ENCODE results near the gene EIF4H.
"Not testable (repeated sequence)": the region's sequence is repeated elsewhere in the genome, so short reads cannot be mapped to it uniquely, and the experiment has no call there.

EIF4H gene

DNA sequence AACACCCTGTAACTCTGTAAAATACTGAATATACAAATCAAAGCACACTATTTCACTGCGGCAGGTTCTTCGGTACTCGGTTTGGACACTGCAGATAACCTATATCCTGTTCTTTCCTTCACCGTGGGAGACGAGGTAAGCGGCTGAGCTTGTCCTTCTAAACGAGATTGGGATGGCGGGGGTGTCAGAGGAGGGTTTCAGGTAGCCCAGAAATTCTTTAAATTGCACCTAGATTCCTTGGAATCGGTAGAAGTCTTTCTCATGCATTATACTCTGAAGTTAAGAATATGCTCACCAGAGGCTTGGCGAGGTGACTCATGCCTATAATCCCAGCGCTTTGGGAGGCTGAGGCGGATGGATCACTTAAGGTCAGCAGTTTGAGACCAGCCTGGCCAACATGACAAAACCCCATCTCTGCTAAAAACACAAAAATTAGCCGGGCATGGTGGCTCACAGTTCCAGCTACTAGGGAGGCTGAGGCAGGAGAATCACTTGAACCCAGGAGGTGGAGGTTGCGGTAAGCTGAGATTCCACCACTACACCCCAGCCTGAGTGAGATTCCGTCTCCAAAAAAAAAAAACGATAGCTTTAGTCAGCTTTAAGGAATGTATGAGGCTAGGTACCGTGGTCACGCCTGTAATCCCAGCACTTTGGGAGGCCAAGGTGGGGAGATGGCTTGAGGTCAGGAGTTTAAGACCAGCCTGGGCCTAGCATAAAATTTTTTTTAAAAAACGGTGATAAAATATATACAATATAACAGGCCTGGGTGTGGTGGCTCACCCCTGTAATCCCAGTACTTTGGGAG, 25.6 kb downstream of the EIF4H start:
- DNase-seq (ENCODE audit: low spot score) = no peak

DNA sequence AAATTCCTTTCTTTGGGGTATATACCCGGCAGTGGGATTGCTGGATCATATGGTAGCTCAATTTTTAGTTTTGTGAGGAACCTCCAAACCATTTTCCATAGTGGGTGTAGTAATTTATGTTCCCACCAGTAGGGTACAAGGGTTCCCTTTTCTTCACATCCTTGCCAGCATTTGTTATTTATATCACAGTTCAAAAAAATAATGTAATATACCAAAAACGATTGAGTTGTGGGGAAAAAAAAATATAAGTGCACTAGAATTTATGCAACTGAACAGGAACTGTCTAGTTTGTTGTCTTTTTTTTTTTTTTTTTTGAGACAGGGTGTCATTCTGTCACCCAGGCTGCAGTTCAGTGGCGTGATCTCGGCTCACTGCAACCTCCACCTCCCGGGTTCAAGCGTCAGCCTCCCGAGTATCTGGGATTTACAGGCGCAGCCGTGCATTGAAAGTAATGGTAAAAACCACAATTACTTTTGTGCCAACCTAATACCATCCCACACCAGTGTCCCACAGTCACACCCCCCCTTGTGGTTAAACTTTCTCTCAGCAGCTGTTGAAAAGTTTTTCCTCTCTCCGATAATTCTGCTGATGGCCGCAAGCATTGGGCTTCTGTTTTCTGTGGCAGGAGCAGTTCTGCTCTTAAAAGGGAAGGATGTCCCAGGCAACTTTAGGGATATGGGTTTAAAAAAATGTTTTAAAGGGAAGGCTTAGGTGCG, 28.8 kb downstream of the EIF4H start:
- DNase-seq (ENCODE audit: low spot score) = peak; percentile 63

DNA sequence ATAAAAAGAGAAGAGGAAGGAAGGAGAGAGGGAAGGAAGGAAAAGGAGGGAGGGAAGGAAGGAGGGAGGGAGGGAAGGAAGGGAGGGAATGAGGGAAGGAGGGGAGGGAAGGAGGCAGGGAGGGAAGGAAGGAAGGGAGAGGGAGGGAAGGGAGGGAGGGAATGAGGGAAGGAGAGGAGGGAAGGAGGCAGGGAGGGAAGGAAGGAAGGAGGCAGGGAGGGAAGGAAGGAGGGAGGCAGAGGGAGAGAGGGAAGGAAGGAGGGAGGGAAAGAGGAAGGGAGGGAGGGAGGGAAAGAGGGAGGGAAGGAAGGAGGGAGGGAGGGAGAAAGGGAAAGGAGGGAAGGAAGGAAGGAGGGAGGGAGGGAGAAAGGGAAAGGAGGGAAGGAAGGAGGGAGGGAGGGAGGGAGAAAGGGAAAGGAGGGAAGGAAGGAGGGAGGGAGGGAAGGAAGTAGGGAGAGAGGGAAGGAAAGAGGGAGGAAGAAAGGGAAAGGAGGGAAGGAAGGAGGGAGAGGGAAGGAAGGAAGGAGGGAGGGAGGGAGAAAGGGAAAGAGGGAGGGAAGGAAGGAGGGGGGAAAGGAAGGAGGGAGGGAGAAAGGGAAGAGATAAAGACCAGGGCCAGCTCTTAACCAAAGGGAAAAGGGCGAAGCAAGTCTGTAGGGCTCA, 29.9 kb downstream of the EIF4H start:
- DNase-seq (ENCODE audit: low spot score) = no peak

DNA sequence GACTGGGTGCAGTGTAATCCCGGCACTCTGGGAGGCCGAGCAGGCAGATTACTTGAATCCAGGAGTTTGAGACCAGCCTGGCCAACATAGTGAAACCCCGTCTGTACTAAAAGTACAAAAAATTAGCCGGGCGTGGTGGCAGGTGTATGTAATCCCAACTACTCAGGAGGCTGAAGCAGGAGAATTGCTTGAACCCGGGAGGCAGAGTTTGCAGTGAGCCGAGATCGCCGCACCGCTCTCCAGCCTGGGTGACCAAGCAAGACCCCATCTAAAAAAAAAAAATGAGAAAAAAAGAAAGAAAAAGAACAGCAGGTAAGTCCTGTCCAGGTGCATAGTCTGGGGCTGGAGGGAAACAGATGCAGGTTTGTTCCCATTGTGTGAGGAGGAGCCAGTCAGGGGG, 31.9 kb downstream of the EIF4H start:
- not testable (repeated sequence) for DNase-seq (ENCODE audit: low spot score)

DNA sequence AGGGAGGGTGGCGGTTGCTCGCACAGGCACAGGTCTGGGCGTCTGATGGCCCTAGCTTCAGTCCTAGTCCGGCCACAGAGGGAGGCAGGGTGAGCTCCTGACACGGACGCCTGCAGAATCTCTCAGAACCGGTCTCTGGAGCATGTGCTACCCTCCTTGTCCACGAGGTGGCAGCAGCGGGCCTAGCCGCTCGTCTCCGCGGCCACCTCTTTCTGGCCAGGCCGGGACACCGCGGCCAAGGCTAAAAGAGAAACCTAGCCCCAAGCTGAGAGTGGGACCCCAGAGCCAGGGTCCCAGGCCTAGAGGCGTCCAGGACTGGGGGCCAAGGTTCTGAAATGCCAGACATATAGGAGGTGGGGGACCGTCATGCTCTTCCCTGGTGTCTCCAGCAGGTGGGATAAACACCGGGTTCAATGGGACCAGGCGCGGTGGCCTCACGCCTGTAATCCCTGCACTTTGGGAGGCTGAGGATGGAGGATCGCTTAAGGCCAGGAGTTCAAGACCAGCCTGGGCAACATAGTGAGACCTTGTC, 32.5 kb downstream of the EIF4H start:
- peak; percentile 75 for DNase-seq (ENCODE audit: low spot score)

DNA sequence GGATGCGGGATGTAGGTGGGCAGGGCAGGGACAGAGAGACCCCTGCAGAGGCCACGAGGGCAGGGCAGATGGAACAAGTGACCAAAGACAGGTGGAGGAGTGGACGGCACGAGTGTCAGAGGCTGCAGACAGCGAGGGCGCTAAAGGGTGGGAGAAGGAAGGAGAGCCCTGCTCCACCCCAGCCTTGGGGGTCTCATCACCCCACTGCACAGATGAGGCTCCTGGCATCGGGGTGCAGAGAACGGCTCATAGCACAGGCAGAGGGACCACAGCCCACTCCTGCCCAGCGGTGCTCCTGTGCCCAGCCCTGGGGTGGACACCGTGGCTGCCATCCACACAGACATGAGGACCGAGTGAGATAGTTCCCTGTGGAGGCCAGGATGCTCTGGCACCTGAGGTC, 33.4 kb downstream of the EIF4H start:
- DNase-seq (ENCODE audit: low spot score) = no peak

DNA sequence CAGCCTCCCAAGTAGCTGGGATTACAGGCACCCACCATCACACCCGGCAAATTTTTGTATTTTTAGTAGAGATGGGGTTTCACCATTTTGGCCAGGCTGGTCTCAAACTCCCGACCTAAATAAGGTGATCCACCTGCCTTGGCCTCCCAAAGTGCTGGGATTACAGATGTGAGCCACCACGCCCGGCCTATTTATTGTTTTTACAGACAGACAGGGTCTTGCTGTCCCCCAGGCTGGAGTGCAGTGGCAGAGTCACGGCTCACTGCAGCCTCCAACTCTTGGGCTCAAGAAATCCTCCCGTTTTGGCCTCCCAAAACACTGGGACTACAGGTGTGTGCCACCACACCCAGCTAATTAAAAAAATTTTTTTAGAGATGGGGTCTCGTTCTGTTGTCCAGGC, 34.1 kb downstream of the EIF4H start:
- not testable (repeated sequence) for DNase-seq (ENCODE audit: low spot score)

DNA sequence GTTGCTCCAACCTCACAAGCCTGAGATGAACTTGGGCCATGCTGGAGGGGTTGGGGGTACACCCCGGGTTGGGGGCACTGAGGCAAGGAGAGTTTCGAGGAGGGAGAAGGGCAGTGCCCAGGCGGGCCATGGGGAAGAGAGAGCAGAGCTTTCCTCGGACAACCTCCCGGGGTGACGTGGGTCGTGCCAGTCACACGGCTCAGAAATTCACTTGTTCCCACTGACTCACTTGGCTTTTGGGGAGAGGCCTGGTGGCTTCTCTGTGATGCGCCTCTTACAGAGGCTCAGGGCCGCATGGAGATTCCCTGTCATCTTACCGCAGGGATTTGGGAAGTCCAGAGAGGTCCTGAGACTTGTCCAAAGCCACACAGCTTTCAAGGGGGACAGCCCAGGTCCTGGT, 38.5 kb downstream of the EIF4H start:
- no peak for DNase-seq (ENCODE audit: low spot score)

DNA sequence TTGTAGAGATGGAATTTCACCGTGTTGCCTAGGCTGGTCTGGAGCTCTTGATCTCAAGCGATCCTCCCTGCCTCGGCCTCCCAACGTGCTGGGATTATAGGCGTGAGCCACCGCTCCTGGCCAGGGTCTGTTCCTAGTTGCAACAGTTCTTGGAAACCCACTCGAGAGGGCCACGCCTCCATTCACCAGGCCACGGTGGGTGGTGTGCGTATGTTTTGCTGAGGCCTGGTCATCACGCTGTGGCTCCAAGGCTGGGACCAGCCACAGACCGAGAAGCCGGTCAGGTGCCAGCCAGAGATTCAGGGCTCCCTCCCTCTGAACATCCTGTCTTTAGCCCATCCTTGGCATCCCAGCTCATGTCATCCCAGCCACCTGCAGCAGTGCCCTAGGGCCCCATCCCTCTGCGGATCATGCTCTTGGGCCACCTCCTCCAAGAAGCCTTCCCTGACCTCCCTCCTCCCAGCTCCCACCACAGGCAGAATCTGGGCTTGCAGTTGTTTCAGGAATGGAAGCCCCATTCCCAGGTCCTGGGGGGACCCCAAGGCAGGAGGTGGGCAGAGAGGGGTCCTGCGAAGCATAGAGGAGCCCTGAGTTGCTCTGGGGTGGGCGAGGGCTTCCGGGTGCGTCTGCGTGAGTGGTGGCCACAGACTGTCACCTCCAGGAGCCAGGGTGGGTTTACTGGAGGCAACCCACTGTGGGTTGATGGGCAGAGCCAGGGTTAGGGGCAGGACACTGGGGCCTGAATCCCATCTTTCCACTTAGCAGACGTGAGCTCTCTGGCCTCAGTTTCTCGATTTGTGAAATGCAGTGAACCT, 40.9 kb downstream of the EIF4H start:
- no peak for DNase-seq (ENCODE audit: low spot score)

DNA sequence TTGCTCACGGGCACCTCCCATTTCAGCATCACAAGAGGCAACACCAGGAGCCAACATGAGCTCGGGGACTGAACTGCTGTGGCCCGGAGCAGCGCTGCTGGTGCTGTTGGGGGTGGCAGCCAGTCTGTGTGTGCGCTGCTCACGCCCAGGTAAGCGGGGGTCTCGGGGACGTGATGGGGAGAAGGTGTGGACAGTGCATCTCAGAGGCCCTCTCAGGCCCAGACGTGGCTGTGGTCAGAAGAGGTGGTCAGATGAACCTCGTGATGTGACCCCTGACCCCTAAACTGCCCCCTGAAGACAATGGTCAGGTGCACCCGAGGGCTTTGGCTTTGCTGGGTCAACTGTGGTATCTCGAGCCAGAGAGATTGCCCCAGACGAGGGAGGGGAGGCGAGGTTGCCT, 41.8 kb downstream of the EIF4H start:
- DNase-seq (ENCODE audit: low spot score) = no peak

DNA sequence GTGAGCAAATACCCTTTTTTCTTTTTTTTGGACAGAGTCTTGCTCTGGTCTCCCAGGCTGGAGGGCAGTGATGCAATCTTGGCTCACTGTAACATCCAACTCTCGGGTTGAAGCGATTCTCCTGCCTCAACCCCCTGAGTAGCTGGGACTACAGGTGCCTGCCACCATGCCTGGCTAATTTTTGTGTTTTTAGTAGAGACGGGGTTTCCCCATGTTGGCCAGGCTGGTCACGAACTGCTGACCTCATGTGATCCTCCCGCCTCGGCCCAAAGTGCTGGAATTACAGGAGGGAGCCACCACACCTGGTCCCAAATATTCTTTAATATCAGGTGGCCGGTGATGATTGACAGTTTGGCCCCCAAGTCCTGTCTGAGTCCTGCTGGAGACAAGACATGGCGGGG, 42.2 kb downstream of the EIF4H start:
- no peak for DNase-seq (ENCODE audit: low spot score)

DNA sequence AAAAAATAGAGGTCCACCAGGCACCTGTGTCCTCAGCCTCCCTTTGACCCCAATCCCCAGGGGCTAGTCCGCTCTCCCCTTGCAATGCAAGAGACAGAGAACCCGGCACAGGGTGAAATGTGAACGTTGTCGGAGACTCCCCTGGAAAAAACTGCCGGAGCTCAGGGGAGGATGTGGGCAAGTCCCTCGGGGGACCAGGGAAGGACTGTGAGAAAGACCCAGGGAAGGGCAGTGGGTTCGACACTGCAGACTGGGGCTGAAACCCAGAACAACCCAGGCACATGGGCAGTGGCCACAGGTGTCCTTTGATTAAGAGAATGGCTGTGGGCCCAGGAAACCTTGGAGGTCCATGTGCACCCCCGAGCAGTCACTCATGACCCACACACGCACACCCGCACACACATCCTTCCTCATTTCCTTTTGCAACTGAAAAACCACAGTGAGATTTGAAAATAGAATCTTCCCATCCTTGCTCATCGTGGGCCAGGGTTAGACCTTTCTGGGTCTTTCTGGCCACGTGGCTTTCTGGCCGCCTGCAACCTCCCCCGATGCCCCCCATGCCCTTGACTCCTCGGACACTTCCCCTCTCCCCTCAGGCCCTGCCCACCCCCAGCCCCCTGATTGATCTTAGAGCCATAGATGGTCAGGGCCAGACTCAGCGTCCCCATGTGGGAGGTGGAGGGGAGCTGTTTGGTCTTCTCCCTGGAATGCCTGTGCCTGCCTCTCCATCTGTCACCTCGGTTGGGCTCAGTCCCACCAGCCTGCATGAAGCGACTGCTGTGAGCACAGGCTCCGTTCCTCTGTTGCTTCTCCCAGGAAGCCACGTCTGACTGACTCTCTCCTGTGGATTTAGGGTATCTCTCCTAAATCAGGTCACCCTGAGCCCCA, 43.5 kb downstream of the EIF4H start:
- DNase-seq (ENCODE audit: low spot score) = peak; percentile 75

DNA sequence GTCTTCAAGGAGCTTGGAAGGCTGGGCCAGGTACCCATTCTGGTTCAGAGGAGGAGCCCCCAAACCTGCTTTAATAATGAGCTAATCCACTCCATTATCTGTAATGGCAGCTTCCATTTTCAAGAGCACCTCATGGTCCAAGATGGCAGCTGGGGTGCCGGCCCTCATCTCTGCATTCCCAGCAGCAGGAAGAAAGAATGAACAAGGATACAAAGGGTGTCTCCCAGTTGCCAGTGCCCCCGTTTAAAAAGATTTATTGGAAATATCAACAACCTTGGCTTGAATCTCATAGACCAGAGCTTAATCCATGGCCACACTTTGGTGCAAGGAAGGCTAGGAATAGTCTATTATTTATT, 44.2 kb downstream of the EIF4H start:
- no peak for DNase-seq (ENCODE audit: low spot score)

DNA sequence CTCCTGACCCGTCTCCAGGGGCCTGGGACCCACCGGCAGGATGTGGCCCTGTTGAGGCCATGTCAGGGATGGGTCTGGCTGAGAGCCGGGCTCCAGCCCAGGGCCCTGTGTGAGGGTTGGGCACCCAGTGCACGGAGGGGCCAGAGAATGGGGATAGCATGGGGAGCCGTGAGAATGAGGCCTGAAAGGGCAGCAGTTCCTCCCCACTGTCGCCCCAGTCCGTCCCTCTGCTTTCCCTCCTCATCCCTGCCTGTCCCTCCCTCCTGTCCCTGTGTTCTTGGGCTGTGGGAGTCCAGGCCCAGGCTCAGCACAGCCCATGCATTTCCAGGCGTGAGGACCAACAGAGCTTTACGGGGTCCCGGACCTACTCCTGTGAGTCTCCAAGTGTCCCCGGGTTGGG, 45.3 kb downstream of the EIF4H start:
- DNase-seq (ENCODE audit: low spot score) = no peak

DNA sequence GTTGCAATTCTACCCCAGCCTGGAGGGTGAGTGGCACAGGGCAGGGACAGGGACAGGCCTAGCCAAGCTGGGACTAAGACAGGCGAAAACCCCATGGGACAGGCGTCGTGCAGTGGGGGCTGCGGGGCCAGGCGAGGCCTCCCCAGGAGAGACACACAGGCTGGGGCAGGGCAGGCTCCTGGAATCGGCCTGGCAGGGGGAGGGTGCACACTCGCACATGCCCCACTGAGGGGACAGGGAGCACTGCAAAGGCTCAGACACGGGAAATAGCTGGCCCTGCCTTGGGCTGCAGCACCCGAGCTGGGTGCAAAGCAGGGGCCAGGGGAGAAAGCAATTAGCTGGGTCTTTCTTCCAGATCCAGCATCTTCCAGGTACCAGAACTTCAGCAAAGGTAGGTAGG, 46.1 kb downstream of the EIF4H start:
- no peak for DNase-seq (ENCODE audit: low spot score)

DNA sequence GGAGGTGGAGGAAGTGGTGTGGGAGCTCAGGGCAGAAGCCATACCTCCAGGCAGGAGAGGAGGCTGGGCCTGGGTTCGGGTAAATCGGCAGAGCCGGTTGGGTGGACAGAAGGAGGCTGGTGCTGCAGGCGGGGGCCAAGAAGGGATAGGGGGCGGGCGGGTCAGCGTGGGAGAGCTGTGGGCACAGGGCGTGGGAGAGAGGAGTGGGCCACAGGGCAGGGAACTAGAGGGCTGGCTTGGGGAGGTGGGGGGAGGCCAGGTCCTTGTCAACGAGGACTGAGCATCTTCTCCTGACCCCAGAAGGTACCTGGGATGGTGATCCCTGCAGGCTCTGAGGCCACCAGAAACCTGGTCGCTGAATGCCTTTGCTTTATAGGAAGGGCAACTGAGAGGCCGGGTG, 47.6 kb downstream of the EIF4H start:
- DNase-seq (ENCODE audit: low spot score) = no peak

DNA sequence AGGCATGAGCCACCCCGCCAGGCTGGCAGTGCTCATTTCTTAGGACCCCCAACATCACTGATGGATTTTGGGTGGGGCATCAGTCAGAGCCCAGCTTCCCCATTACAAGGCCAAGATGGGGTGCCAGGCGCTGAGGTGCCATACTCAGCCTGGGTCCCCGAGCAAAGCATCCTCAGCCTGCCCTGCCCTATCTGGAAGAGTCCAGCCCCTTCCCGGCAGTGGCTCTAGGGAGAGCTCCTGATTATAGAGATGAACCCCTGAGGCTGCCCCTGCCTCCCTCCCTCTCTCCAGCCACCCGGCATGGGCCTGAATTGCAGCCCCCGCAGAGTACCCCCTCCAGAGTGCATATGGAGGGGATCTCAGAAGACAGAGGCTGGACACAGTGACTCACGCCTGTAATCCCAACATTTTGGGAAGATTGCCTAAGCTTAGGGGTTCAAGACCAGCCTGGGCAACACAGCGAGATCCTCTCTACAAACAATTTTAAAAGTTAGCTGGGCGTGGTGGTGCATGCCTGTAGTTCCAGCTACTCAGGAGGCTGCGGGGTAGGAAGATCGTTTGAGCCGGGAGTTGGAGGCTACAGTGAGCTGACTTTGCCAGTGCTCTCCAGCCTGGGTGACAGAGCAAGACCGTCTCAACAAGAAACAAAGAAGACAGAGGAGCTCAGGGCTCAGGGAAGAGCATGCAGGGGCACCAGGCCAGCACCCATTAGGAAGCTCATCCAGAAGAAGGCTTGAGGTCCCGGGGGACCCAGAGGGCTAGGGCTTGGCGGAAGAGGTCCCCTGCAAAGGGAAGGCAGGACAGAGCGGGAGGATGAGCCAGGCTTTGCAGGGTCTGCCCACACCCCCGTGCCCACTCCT, 48.9 kb downstream of the EIF4H start:
- DNase-seq (ENCODE audit: low spot score) = no peak

DNA sequence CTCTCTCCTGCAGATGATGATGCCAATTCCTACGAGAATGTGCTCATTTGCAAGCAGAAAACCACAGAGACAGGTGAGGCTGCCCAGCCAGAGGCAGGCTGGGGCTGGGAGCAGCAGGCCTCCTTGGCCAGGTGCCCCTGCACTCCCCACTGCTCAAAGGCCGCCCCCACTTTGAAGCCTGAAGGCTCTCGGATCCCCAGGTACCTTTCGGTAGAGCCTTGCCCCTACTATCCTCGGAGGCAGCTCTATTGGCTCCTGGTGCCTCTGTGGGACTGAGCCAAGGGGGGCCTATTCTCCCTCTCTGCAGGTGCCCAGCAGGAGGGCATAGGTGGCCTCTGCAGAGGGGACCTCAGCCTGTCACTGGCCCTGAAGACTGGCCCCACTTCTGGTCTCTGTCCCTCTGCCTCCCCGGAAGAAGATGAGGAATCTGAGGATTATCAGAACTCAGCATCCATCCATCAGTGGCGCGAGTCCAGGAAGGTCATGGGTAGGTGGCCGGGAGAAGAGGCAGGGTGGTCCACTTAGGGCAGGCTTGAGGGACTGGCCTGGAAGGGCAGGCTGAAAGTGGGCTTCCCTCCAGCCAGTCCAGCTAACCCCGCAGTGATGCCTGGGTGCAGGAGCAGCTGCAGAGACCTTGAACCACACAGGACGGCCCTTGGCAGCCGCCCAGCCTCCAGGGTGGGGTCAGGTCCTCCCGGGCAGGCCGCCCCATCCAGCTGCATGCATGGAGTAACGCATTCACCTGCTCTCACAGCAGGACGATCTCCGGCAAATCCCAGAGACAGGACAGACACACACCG, 49.8 kb downstream of the EIF4H start:
- no peak for DNase-seq (ENCODE audit: low spot score)

DNA sequence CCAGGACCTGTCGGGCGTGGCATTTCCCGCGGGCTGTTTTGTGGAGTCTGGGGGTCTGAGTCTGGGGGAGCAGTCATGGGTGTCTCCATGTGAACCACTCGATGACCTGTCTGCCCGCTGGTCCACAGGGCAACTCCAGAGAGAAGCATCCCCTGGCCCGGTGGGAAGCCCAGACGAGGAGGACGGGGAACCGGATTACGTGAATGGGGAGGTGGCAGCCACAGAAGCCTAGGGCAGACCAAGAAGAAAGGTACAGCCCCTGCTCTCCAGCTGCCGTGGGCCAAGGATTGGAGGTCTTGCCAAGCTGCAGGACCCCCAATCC, 50.3 kb downstream of the EIF4H start:
- DNase-seq (ENCODE audit: low spot score) = no peak
